ENCODE results near the gene STK10.
"Not testable (repeated sequence)": the region's sequence is repeated elsewhere in the genome, so short reads cannot be mapped to it uniquely, and the experiment has no call there.

Gene STK10

DNA sequence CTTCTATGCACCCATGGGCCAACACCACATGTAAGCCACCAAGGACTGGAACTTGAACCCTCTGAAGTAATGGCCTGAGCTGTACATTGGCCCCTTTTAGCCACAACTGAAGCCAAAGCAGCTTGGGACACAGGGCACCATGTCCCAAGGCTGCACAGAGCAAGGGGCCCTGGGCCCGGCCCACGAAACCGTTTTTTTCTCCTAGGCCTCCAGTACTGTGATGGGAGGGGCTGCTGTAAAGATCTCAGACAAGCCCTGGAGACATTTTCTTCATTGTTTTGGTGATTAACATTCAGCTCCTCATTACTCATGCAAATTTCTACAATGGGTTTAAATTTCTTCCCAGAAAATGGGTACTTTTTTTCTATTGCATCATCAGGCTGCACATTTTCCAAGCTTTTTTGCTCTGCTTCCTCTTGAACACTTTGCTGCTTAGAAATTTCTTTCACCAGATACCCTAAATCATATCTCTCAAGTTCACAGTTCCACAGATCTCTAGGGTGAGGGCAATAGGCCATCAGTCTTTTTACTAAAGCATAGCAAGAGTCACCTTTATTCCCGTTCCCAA, 156.0 kb downstream of the STK10 start:
- Histone ChIP-seq H3K4me2 (no peak overlapping the region), H3K9me3 (replicated peaks in 1 of 11) (peaks cover 23 to 32% (median 27%) of the 10 kb centered on the region in 11 experiments), H3K4me3 (peak overlapping the region in 2 of 10 experiments; percentile 7; a peak in 1 of 20 replicates), H3K27me3 (no peaks in the 10 kb centered on the region), H3K27ac (no peak overlapping the region), H3K4me1 (peaks cover 14 to 34% (median 26%) of the 10 kb centered on the region in 10 experiments), H3K36me3 (peaks cover 0 to 12% (median 4%) of the 10 kb centered on the region in 11 experiments; a peak in 7 of 22 replicates), H3K9ac (no peak overlapping the region), H4K20me1 (no peaks in the 10 kb centered on the region)
- no peak for TF ChIP-seq Cebpa-rat (IDR thresholded peaks at IDR 0.05)

DNA sequence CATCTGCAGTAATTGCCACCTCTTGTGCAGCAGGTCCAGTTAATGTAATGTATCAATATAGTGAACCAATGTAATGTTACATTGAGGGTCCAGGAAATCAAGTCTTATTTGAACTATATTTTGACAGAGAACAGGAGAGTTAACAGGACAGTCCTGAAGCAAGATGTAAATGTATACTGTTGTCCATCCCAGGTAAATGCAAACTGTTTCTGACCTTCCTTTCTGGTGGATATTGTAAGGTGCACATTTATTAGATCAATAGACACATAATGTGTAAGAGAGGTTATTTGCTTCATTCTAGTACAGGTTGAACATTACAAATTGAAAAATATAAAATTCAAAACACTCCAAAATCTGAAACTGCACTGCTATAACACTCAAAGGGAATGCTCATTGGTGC, 158.1 kb downstream of the STK10 start:
- no peak for TF ChIP-seq Cebpa-rat (IDR thresholded peaks at IDR 0.05)
- no peak overlapping the region for H3K4me2 ChIP-seq
- no peak overlapping the region for H3K9ac ChIP-seq
- no peaks in the 10 kb centered on the region for H3K27me3 ChIP-seq
- peaks cover 23 to 32% (median 27%) of the 10 kb centered on the region in 11 experiments for H3K9me3 ChIP-seq (replicated peaks in 1 of 11)
- H3K4me3 ChIP-seq = no peak overlapping the region
- peaks cover 0 to 26% (median 19%) of the 10 kb centered on the region in 10 experiments; a peak in 18 of 20 replicates for H3K4me1 ChIP-seq
- no peaks in the 10 kb centered on the region for H4K20me1 ChIP-seq
- peaks cover 0 to 12% (median 4%) of the 10 kb centered on the region in 11 experiments; a peak in 7 of 22 replicates for H3K36me3 ChIP-seq
- H3K27ac ChIP-seq = no peak overlapping the region

DNA sequence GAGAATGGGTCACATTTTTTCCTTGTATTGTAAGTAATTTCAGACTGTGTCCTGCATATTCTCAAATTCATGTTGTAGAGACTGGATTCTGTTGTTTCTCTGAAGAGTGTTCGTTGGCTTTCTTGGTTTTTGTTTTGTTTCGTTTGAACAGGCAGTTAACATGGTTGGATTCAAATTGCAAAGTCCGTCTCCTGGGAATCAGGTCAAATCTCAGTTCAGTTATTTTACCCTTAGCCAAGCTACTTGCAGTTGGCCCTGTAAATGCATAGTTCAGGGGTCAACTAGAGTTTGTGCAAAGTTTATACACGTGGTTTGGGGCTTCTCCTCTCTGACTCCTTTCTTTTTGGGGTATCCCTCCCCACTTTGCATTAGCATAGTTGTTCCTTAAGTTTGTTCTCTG, 159.9 kb downstream of the STK10 start:
- Histone ChIP-seq H3K36me3 (peaks cover 0 to 12% (median 4%) of the 10 kb centered on the region in 11 experiments; a peak in 7 of 22 replicates), H3K9ac (no peak overlapping the region), H3K9me3 (replicated peaks in 1 of 11) (peaks cover 23 to 32% (median 27%) of the 10 kb centered on the region in 11 experiments), H3K4me3 (no peak overlapping the region), H3K4me1 (peaks cover 0 to 21% (median 15%) of the 10 kb centered on the region in 10 experiments; a peak in 15 of 20 replicates), H4K20me1 (no peaks in the 10 kb centered on the region), H3K27me3 (no peaks in the 10 kb centered on the region), H3K27ac (peak overlapping the region in 3 of 11 experiments; percentile 6 to 18 (median 11); a peak in 4 of 22 replicates), H3K4me2 (peak overlapping the region in 9 of 11 experiments; percentile 12 to 78 (median 58); a peak in 18 of 22 replicates)
- no peak for TF ChIP-seq Cebpa-rat (IDR thresholded peaks at IDR 0.05)

DNA sequence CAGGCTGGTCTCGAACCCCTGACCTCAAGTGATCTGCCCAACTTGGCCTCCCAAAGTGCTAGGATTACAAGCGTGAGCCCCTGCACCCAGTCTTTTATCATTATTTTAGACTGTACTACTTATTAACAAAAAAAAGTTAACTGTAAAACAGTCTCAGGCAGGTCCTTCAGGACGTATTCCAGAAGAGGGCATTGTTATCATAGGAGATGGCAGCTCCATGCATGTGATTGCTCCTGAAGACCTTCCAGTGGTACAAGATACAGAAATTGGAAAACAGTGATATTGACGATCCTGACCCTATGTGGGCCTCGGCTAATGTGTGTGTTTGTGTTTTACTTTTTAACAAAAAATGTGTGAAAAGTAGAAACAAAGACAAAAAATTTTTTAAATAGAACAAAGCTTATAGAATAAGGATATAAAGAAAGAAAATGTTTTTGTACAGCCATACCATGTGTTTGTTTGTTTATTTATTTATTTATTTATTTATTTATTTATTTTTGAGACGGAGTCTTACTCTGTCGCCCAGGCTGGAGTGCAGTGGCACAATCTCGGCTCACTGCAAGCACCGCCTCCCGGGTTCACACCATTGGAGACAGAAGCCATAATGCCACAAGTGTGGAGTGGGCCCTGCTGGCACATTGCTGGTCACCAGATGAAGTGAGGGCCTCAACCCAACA, 167.8 kb downstream of the STK10 start:
- not testable (repeated sequence) for H3K4me3 ChIP-seq; H3K4me1 ChIP-seq; H3K36me3 ChIP-seq; H3K9me3 ChIP-seq (replicated peaks in 1 of 11); H3K27me3 ChIP-seq; H3K9ac ChIP-seq; H4K20me1 ChIP-seq; H3K27ac ChIP-seq; H3K4me2 ChIP-seq

DNA sequence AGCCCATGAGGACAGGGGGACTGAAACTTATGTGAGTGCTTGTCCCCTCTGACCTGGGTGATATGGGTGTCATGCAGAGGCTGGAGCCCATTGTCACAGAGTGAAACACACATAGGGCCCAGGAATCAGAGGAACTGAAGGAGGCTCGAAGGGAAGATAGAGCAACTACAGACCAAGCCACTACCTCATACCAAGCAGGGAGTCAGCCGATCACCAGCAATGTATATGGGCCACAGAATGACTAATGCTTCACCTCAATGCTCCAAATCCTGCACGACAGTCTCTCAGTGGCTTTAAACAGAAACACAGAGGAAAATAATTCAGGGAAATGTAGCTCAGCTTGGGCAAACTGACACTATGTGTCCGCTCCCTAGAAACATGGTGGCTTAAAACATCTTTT, 172.7 kb downstream of the STK10 start:
- Histone ChIP-seq H3K27ac (no peak overlapping the region), H3K36me3 (no peaks in the 10 kb centered on the region), H3K27me3 (no peaks in the 10 kb centered on the region), H3K4me3 (no peak overlapping the region), H4K20me1 (no peaks in the 10 kb centered on the region), H3K4me1 (no peaks in the 10 kb centered on the region), H3K9me3 (replicated peaks in 1 of 11) (no peaks in the 10 kb centered on the region), H3K4me2 (no peak overlapping the region), H3K9ac (no peak overlapping the region)
- no peak for TF ChIP-seq Cebpa-rat (IDR thresholded peaks at IDR 0.05)

DNA sequence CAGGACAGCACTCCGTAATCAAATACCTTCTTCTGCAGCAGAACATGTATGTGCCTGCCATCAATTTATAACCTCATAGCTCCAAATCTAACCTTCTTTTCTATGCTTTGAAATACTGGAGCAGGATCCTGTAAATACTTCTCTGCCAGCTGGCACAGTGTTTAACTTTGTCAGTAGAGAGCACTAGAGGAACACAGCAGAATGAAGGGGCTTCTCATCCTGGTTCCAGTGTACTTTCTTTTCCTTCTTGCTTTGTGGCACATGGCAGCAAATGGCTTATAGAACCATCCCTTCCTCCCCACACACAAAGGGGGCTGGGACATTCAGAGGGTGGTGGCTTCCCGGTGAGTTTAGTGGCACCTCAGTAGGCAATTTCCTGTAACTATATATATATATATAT, 177.7 kb downstream of the STK10 start:
- no peak overlapping the region for H3K4me2 ChIP-seq
- 0 out of 22 replicates have a peak overlapping the region, but pooled peaks of 1 of the 11 experiments have one; percentile 29 for H3K9ac ChIP-seq
- no peaks in the 10 kb centered on the region for H3K27me3 ChIP-seq
- no peak overlapping the region for H3K27ac ChIP-seq
- TF ChIP-seq Cebpa-rat (IDR thresholded peaks at IDR 0.05) = no peak
- H4K20me1 ChIP-seq = peaks cover 0 to 10% (median 0%) of the 10 kb centered on the region in 11 experiments; a peak in 9 of 22 replicates
- H3K4me1 ChIP-seq = peaks cover 10 to 17% (median 12%) of the 10 kb centered on the region in 10 experiments
- no peaks in the 10 kb centered on the region for H3K36me3 ChIP-seq
- H3K9me3 ChIP-seq (replicated peaks in 1 of 11) = no peaks in the 10 kb centered on the region
- no peak overlapping the region for H3K4me3 ChIP-seq

DNA sequence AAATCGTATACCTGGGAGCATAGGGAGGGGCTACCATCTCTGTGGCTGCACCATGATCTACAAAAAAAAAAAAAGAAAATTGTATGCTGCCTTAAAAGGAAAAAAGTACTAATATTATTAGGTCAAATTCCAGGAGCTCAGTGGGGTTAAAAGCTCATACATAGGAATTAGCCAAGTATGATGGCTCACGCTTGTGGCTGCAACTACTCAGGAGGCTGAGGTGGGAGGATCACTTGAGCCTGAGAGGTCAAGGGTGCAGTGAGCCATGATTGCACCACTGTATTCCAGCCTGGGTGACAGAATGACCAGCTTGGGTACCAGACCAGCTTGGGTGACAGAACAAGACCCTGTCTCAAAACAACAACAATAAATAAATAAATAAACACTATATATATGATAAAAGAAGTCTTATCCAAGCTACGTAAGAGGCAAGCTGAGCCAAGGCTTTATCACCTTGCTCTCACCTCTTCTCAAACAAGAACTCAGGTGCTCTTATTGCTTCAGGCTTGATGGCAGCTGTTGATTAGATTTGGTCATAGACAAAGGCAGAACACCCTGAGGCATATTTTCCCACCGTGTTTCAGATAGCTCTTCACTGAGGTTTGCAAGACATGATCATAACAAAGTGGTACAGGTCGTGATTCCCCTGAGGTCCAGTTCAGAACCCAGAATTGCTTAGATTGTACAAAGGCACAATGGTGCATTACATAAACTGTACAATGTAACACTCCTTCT, 178.3 kb downstream of the STK10 start:
- Histone ChIP-seq H3K36me3 (no peaks in the 10 kb centered on the region), H3K9ac (no peak overlapping the region), H4K20me1 (peaks cover 0 to 16% (median 3%) of the 10 kb centered on the region in 11 experiments; a peak in 14 of 22 replicates), H3K4me2 (no peak overlapping the region), H3K4me1 (peaks cover 15 to 20% (median 16%) of the 10 kb centered on the region in 10 experiments), H3K9me3 (replicated peaks in 1 of 11) (no peaks in the 10 kb centered on the region), H3K27ac (no peak overlapping the region), H3K4me3 (no peak overlapping the region), H3K27me3 (no peaks in the 10 kb centered on the region)
- TF ChIP-seq Cebpa-rat (IDR thresholded peaks at IDR 0.05) = no peak

DNA sequence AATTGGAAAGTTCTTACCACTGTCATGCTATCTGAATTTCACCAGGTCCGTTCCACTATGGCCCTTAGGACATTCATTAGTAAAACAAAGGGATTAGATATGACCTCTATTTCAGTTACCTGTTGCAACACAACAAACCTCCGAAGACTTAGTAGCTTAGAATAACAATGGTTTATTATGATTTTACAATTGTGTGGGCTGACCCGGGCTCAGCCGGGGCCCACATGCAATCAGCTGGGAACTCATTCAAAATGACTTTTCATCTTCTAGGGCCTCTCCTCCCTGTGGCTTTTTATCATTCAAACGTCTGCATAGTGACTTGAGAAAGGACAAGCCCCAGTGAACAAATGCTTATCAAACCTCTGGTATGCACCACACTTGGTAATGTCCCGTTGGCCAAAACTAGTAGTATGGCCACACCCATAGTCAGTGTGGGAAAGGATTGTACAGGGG, 179.3 kb downstream of the STK10 start:
- Histone ChIP-seq H3K4me2 (peak overlapping the region in 4 of 11 experiments; percentile 88 to 99 (median 94); a peak in 3 of 22 replicates), H3K9ac (no peak overlapping the region)
- no peak for TF ChIP-seq Cebpa-rat (IDR thresholded peaks at IDR 0.05)

DNA sequence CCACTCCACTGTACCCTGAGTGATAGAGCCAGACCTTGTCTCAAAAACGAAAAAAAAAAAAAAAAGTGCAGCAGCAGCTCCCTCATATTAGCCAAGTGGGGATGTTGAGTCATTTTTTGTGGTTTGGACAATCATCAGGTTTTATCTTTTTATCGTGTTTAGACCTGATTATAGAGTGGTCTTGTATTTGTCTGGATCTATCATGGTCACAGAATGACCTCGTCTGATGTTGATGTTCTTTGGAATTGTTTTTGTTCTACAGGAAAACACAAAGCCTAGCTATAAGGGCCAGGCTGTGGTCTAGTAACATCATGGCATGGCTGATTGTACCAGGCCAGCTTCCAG, 179.9 kb downstream of the STK10 start:
- Histone ChIP-seq H3K9ac (peak overlapping the region in 9 of 11 experiments; percentile 92 to 99 (median 97); a peak in 13 of 22 replicates), H3K4me3 (peak overlapping the region in 8 of 10 experiments; percentile 89 to 99 (median 97); a peak in 12 of 20 replicates), H4K20me1 (peaks cover 5 to 32% (median 18%) of the 10 kb centered on the region in 11 experiments; a peak in 19 of 22 replicates), H3K4me2 (peak overlapping the region; percentile 64 to 99 (median 93)), H3K4me1 (peaks cover 31 to 36% (median 32%) of the 10 kb centered on the region in 10 experiments), H3K27ac (peak overlapping the region in 7 of 11 experiments; percentile 94 to 96 (median 95); a peak in 9 of 22 replicates), H3K36me3 (no peaks in the 10 kb centered on the region; a peak in 1 of 22 replicates), H3K27me3 (no peaks in the 10 kb centered on the region), H3K9me3 (replicated peaks in 1 of 11) (no peaks in the 10 kb centered on the region)
- no peak for TF ChIP-seq Cebpa-rat (IDR thresholded peaks at IDR 0.05)

More for the DNA sequence above, 179.3 kb downstream of the STK10 start:
- no peaks in the 10 kb centered on the region for H3K9me3 ChIP-seq (replicated peaks in 1 of 11)
- H3K27me3 ChIP-seq = no peaks in the 10 kb centered on the region
- H3K36me3 ChIP-seq = no peaks in the 10 kb centered on the region
- H3K4me1 ChIP-seq = peaks cover 24 to 30% (median 26%) of the 10 kb centered on the region in 10 experiments
- H4K20me1 ChIP-seq = peaks cover 0 to 26% (median 13%) of the 10 kb centered on the region in 11 experiments; a peak in 14 of 22 replicates
- H3K27ac ChIP-seq = no peak overlapping the region
- H3K4me3 ChIP-seq = no peak overlapping the region

Data from BLaER1 treated with 17β-estradiol and CSF1 and Interleukin-3, amounts not matched to agents 10 nM and 100 nM (cell line).